ENCODE measurements around the gene SPEN.

The SPEN gene

DNA sequence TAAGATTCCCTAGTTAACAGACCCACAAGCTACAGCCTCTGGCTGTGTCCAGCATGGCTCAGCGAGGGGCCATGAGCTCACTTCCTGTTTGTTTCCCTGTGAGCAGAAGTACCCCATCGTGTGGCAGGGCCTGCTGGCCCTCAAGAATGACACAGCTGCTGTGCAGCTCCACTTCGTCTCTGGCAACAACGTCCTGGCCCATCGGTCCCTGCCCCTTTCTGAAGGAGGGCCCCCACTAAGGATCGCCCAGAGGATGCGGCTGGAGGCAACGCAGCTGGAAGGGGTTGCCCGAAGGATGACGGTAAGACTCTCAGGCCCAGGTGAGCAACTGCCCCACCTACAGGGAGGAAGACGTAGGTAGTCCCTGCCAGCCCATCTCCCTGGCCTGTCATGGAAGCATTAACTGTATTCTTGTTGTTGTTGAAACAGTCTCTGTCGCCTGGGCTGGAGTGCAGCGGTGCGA is 90.2 kb downstream of the SPEN start:
- Histone ChIP-seq H3K4me2 (ENCODE audit: low read depth, low read length) (no peak overlapping the region), H3K36me3 (replicated peaks; ENCODE audit: insufficient read depth, low read length) (peaks cover 7% of the 10 kb centered on the region; the same call in 1 of the 2 replicates), H3K9ac (ENCODE audit: low read length) (no peak overlapping the region), H3K9me3 (replicated peaks; ENCODE audit: insufficient read depth, low read length) (no peaks in the 10 kb centered on the region), H3K4me1 (ENCODE audit: low read length) (no peaks in the 10 kb centered on the region), H3F3A (ENCODE audit: insufficient read depth, low read length) (no peaks in the 10 kb centered on the region), H3K79me2 (ENCODE audit: low read length) (no peaks in the 10 kb centered on the region), H4K20me1 (ENCODE audit: insufficient read depth, low read length) (no peaks in the 10 kb centered on the region), H2AFZ (ENCODE audit: low read length) (no peak overlapping the region), H3K27me3 (replicated peaks; ENCODE audit: insufficient read depth, low read length) (no peaks in the 10 kb centered on the region), H3K27ac (ENCODE audit: low read length) (no peak overlapping the region), H3K4me3 (ENCODE audit: low read length) (no peak overlapping the region), H3K9me2 (replicated peaks; ENCODE audit: insufficient read depth, low read length) (no peaks in the 10 kb centered on the region)
- DNase-seq: no peak
- TF ChIP-seq, protein P1, sequence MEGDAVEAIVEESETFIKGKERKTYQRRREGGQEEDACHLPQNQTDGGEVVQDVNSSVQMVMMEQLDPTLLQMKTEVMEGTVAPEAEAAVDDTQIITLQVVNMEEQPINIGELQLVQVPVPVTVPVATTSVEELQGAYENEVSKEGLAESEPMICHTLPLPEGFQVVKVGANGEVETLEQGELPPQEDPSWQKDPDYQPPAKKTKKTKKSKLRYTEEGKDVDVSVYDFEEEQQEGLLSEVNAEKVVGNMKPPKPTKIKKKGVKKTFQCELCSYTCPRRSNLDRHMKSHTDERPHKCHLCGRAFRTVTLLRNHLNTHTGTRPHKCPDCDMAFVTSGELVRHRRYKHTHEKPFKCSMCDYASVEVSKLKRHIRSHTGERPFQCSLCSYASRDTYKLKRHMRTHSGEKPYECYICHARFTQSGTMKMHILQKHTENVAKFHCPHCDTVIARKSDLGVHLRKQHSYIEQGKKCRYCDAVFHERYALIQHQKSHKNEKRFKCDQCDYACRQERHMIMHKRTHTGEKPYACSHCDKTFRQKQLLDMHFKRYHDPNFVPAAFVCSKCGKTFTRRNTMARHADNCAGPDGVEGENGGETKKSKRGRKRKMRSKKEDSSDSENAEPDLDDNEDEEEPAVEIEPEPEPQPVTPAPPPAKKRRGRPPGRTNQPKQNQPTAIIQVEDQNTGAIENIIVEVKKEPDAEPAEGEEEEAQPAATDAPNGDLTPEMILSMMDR (IDR thresholded peaks at IDR 0.05; ENCODE audit: low read length): no peak
- TF ChIP-seq EZH2phosphoT487 (IDR thresholded peaks at IDR 0.05; ENCODE audit: low read length) (no peak), EZH2 (optimal IDR thresholded peaks at IDR 0.05; ENCODE audit: low read depth, low read length) (no peak)

DNA sequence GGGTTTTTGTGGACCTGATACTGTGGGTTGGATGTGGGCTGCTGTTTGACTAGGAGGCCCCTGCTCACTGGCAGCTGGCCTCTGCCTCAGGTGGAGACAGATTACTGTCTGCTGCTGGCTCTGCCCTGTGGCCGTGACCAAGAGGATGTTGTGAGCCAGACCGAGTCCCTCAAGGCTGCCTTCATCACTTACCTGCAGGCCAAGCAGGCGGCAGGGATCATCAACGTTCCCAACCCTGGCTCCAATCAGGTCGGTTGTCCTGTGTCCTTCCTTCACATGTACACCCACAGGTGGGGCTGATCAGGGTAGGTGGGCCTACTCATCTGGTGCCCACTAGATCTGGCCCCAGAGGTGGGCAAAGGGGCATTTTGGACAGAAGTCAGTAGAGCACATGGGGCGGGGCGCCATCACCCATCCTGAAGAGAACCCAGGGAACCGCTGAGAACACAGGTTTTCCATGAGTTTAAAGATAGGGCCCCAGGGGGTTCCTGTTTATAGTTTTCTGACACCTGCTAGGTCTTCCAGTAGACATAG is 91.2 kb downstream of the SPEN start:
- Histone ChIP-seq H3K27ac (ENCODE audit: low read length) (no peak overlapping the region), H3K4me1 (ENCODE audit: low read length) (no peaks in the 10 kb centered on the region), H2AFZ (ENCODE audit: low read length) (no peak overlapping the region), H4K20me1 (ENCODE audit: insufficient read depth, low read length) (no peaks in the 10 kb centered on the region), H3F3A (ENCODE audit: insufficient read depth, low read length) (no peaks in the 10 kb centered on the region), H3K27me3 (replicated peaks; ENCODE audit: insufficient read depth, low read length) (no peaks in the 10 kb centered on the region), H3K9me3 (replicated peaks; ENCODE audit: insufficient read depth, low read length) (no peaks in the 10 kb centered on the region), H3K4me2 (ENCODE audit: low read depth, low read length) (no peak overlapping the region), H3K9ac (ENCODE audit: low read length) (no peak overlapping the region), H3K79me2 (ENCODE audit: low read length) (no peaks in the 10 kb centered on the region), H3K36me3 (replicated peaks; ENCODE audit: insufficient read depth, low read length) (0 out of 2 replicates have a peak, but pooled peaks cover under 1% of the 10 kb centered on the region), H3K4me3 (ENCODE audit: low read length) (no peak overlapping the region), H3K9me2 (replicated peaks; ENCODE audit: insufficient read depth, low read length) (no peaks in the 10 kb centered on the region)
- no peak for DNase-seq
- no peak for TF ChIP-seq EZH2 (optimal IDR thresholded peaks at IDR 0.05; ENCODE audit: low read depth, low read length)
- TF ChIP-seq, protein P1 (IDR thresholded peaks at IDR 0.05; ENCODE audit: low read length): no peak

DNA sequence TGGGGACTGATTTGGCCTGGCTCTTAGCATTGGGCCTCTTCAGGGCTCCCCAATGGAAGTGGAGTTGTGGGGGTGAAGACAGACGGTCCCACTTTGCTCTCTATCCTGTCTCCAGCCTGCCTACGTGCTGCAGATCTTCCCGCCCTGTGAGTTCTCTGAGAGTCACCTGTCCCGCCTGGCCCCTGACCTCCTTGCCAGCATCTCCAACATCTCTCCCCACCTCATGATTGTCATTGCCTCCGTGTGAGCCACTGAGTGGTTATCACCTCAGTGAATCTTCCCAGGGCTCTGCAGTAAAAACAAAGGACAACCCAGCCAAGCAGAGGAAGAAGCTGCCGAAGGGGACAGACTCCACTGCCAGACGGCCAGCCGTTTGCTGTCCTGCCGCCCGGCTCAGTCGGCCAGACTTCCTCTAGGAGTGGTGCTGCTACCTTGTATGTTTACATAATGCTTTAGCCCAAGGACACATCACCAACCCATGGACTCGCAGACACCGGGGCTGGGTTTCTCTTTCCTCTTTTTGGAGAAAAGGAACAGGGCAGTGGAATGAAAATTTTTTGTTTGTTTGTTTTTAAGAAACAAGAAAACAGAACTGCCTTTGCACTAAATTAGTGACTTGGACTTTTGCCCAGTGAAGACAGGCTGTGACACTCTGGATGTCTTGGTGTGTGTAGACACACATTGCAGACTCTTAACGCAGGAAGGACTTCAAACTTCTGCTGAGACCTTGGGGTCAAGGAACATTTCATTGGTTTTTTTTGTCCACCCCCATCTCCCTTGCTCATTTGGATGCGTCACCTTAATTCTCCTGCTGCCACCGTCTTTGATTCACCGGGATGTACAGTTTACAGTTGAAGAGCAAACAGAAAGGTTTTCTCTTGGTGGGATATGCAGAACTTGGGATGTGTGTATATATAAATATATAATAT is 91.9 kb downstream of the SPEN start:
- Histone ChIP-seq H3K9me3 (replicated peaks; ENCODE audit: insufficient read depth, low read length) (no peaks in the 10 kb centered on the region), H3K36me3 (replicated peaks; ENCODE audit: insufficient read depth, low read length) (no peaks in the 10 kb centered on the region), H4K20me1 (ENCODE audit: insufficient read depth, low read length) (no peaks in the 10 kb centered on the region), H3K79me2 (ENCODE audit: low read length) (no peaks in the 10 kb centered on the region), H3K4me1 (ENCODE audit: low read length) (no peaks in the 10 kb centered on the region), H3K9me2 (replicated peaks; ENCODE audit: insufficient read depth, low read length) (no peaks in the 10 kb centered on the region), H3F3A (ENCODE audit: insufficient read depth, low read length) (no peaks in the 10 kb centered on the region), H3K9ac (ENCODE audit: low read length) (no peak overlapping the region), H3K4me2 (ENCODE audit: low read depth, low read length) (no peak overlapping the region), H3K4me3 (ENCODE audit: low read length) (no peak overlapping the region), H3K27me3 (replicated peaks; ENCODE audit: insufficient read depth, low read length) (no peaks in the 10 kb centered on the region), H3K27ac (ENCODE audit: low read length) (no peak overlapping the region), H2AFZ (ENCODE audit: low read length) (no peak overlapping the region)
- TF ChIP-seq EZH2phosphoT487 (IDR thresholded peaks at IDR 0.05; ENCODE audit: low read length) (no peak), EZH2 (optimal IDR thresholded peaks at IDR 0.05; ENCODE audit: low read depth, low read length) (no peak)
- TF ChIP-seq, protein P1 (IDR thresholded peaks at IDR 0.05; ENCODE audit: low read length): no peak
- DNase-seq: no peak

All from MM.1S (cell line).